CMK (cell line): ENCODE data around the gene DNAH2.

Source experiments
- DNase-seq: peaks from one replicate; pipeline ENCODE4 v3.0.0-alpha.2; 2010; ENCODE audit warnings: low read depth

The DNAH2 gene

DNA sequence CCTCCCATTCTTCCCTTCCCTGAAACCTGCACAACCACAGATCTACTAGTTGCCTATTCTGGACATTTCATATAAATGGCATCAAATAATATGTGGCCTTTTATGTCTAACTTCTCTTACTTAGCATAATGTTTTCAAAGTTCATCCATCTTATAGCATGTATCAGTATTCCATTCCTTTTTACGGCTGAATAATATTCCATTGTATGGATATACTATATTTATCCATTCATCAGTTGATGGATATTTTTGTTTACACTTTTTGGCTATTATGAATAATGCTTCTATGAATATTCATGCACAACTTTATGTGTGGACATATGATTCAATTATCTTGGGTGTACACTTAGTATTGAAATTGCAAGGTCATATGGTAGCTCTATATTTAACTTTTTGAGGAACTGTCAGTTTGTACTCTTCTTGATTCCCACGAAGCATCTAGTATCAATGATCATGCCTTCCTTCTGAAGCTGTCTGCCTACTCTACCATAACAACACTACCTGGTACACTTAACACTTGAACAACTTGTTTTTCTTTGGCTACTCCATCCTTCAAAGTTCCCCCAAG, 158.3 kb downstream of the DNAH2 start:
- no peak for DNase-seq

DNA sequence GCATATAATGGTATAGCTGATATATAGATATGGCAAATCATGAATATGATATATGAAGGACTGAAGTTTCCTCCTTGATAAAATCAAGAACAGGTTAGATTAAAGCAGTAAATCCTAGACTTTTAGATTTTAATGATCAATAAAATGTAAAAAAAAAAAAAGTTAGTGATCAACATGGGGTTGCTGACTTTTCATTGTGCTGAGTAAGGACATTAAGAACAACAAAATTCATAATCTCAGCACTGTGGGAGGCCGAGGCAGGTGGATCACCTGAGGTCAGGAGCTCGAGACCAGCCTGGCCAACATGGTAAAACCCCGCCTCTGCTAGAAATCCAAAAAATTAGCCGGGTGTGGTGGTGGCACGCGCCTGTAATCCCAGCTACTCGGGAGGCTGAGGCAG, 160.7 kb downstream of the DNAH2 start:
- DNase-seq = no peak

DNA sequence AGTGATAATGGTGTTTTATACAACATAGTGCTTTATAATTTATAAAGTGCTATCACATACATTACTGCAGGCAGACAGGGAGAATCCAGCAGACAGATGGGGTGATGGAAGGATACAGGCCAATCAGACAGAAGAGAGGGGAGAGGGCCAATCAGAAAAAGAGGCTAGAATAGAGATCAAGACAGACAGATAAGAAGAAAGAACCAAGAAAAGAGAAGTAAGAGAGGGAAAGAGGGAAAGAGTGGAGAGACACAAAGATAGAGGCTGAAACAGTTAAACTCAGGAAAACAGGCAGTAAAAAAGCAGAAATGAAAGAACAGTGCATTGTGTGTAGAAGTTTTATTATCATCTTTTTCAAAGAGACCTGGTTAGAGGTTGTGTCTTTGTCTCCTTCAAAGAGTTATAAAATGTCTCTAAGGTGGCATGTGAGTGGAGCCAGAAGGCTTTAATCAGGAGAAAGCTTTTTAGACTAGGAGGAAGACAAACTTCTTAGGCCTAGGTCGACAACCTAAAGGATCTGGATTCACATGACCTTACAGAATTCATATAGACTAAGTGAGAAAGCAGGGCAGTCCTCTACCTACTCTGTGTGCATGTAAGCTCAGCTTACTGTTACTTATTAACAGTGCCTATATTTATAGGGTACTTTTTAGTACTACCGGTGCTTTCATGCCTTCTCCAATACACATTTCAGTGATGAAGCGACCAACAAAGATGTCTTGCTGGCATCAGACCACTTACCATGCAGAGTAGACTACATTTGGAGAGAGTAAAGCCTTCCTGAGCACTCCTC, 162.7 kb downstream of the DNAH2 start:
- DNase-seq = no peak

DNA sequence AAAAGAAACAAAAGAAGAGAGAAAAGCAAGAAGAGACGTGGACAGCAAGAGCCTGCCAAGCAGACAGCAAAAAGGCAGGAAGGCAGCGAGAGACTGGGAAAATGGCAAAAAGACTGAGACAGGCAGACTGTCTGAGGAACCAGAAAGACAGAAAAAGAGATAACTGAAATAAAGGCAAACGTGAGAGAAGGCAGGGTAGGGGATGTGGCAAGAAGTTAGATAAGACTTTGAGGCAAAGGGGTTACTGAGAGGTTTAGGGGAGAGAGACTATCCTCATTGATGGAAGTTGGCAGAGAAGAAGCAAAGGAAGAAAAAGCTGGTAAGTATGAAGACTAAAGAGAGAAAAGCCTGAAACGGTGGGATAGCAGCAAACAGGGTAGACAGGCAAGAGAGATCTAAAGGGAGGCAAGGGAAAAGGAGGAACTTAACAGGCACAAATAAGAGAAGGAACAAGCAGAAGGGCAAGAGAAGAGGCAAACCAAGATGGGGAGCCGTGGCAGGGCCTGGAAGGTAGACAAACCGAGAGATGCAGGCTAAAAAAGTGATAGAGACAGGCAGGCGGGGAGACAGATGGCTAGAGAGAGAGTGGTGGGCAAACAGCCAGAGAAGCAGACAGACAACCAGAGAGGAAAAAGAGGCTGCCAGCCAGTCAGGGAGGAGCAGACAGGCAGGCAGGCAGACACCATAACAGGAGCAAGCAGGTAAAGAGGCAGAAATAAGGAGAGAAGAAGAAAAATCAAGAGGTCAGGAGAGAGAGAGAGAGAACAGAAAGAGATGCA, 163.9 kb downstream of the DNAH2 start:
- no peak for DNase-seq

DNA sequence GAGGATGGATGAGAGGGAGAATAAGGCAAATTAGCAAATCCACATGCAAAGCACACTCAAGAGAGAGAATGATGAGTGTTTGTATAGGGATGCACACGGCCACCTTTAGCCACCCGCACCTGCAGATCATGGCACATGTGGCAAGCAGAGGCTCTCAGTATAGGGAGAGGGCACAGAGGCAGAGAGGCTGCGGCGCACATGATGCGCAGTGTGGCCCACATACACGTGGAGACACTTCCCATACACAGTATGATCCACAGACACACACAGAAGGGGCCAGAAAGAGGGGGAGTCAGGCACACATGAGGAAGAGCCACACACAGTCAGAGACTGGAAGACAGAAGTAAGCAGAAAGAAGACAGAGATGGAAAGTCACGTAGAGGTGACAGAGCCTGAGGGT, 164.5 kb downstream of the DNAH2 start:
- DNase-seq = no peak

DNA sequence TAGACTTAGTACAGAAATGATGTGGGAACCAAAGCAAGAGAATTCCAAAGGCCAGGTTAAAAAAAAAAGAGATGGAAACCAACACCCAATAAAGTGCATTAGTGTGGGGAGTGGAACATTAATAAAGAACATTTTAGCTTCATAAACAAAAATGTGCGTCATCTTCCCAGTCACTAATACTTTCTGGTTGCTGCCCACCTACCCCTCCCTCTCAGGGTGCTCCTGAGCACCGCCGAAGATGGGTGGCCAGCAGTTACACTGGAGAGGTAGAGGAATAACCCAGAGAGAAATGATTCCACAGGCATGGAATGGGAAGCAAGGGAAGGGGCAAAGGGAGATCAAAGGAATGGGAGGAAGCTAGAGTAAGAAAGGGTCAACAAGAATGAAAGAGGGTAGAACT, 165.1 kb downstream of the DNAH2 start:
- DNase-seq = no peak
